ENCODE data around the gene CREB3L1.

DNA sequence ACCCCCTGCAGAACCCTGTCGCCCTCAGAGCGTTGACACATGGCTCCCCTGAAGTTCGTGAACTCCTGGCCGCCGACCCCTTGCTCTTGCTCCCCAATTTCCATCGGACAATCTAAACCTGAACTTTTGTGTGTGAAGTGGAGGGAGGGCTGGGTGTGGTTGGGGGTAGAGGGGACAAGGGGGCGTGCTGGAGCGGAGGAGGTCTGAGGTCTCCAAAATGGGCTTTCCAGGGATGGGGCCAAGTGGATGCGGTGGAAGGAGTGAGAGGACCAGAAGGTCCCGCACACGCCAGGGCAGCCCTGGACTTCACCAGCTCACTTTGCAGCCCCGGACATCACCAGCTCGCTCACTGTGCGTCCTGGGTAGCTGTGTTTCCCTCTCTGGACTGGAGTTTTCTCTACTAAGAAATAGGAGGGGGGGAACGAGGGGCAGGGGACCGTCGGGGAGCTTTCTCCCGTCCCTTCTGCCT lies 18.6 kb downstream of the CREB3L1 start:
- TF ChIP-seq, protein P1, sequence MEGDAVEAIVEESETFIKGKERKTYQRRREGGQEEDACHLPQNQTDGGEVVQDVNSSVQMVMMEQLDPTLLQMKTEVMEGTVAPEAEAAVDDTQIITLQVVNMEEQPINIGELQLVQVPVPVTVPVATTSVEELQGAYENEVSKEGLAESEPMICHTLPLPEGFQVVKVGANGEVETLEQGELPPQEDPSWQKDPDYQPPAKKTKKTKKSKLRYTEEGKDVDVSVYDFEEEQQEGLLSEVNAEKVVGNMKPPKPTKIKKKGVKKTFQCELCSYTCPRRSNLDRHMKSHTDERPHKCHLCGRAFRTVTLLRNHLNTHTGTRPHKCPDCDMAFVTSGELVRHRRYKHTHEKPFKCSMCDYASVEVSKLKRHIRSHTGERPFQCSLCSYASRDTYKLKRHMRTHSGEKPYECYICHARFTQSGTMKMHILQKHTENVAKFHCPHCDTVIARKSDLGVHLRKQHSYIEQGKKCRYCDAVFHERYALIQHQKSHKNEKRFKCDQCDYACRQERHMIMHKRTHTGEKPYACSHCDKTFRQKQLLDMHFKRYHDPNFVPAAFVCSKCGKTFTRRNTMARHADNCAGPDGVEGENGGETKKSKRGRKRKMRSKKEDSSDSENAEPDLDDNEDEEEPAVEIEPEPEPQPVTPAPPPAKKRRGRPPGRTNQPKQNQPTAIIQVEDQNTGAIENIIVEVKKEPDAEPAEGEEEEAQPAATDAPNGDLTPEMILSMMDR (IDR thresholded peaks at IDR 0.05; ENCODE audit: poor library complexity): no peak
- TF ChIP-seq EZH2 (IDR thresholded peaks at IDR 0.05; ENCODE audit: borderline replicate concordance): no peak
